Endometrium (tissue), 2 donors: ENCODE data around the gene NUAK1.

Experiments used
- FAIRE-seq: peaks from 2 replicates; lab custom pipeline; 2012; peaks lifted over from hg19 to GRCh38; lab: Jason Lieb, UNC
- donor health status: control.
- donor health status: control.

Gene NUAK1

GRCh38 chr12:106062693-106063092, 76.1 kb downstream of the NUAK1 start:
- FAIRE-seq = no peak

- FAIRE-seq = no peak
These were observed 80.2 kb downstream of the NUAK1 start for GRCh38 chr12:106058256-106059182.

GRCh38 chr12:106054049-106054448, 84.7 kb downstream of the NUAK1 start:
- no peak for FAIRE-seq

- no peak for FAIRE-seq
These were observed 86.8 kb downstream of the NUAK1 start for GRCh38 chr12:106051853-106052531.

- no peak for FAIRE-seq
These were observed 89.2 kb downstream of the NUAK1 start for GRCh38 chr12:106049546-106049945.

- FAIRE-seq = no peak
These were observed 89.6 kb downstream of the NUAK1 start for GRCh38 chr12:106049105-106049504.

- FAIRE-seq = no peak
These were observed 90.1 kb downstream of the NUAK1 start for GRCh38 chr12:106048676-106049075.

- FAIRE-seq = no peak
These were observed 90.7 kb downstream of the NUAK1 start for GRCh38 chr12:106048016-106048415.

GRCh38 chr12:106046947-106047346, 91.8 kb downstream of the NUAK1 start:
- no peak for FAIRE-seq

- no peak for FAIRE-seq
These were observed 92.4 kb downstream of the NUAK1 start for GRCh38 chr12:106046301-106046846.

GRCh38 chr12:106045251-106045674, 93.5 kb downstream of the NUAK1 start:
- FAIRE-seq = no peak

- no peak for FAIRE-seq
These were observed 94.0 kb downstream of the NUAK1 start for GRCh38 chr12:106044773-106045172.

- FAIRE-seq = no peak
These were observed 96.7 kb downstream of the NUAK1 start for GRCh38 chr12:106042037-106042436.

- no peak for FAIRE-seq
These were observed 98.2 kb downstream of the NUAK1 start for GRCh38 chr12:106040521-106040920.

GRCh38 chr12:106039646-106040404, 98.9 kb downstream of the NUAK1 start:
- FAIRE-seq = no peak

- FAIRE-seq = no peak
These were observed 99.5 kb downstream of the NUAK1 start for GRCh38 chr12:106039242-106039641.

GRCh38 chr12:106037524-106038298, 101.0 kb downstream of the NUAK1 start:
- FAIRE-seq = no peak

GRCh38 chr12:106035421-106035820, 103.3 kb downstream of the NUAK1 start:
- FAIRE-seq = no peak

- FAIRE-seq = no peak
These were observed 104.4 kb downstream of the NUAK1 start for GRCh38 chr12:106034316-106034715.

- no peak for FAIRE-seq
These were observed 105.5 kb downstream of the NUAK1 start for GRCh38 chr12:106033161-106033675.

GRCh38 chr12:106032623-106032925, 106.2 kb downstream of the NUAK1 start:
- no peak for FAIRE-seq
